HG03342 (cell line): ENCODE measurements around the gene RASSF6.
"Not testable (repeated sequence)": the region's sequence is repeated elsewhere in the genome, so short reads cannot be mapped to it uniquely, and the experiment has no call there.

Experiments used
- ATAC-seq: cut with Tn5 transposase; IDR thresholded peaks from one replicate; pipeline ENCODE4 v1.9.1; 2021; ENCODE audit warnings: mild to moderate bottlenecking, moderate library complexity; ENCODE audit not compliant: unreplicated experiment

Gene RASSF6

GRCh38 chr4:73585345-73585744, 34.9 kb downstream of the RASSF6 start:
- ATAC-seq: no peak

GRCh38 chr4:73583666-73584065, 36.6 kb downstream of the RASSF6 start:
- ATAC-seq: no peak

GRCh38 chr4:73577371-73577770, 42.9 kb downstream of the RASSF6 start:
- no peak for ATAC-seq

GRCh38 chr4:73576381-73576780, 43.9 kb downstream of the RASSF6 start:
- no peak for ATAC-seq

GRCh38 chr4:73575660-73576059, 44.6 kb downstream of the RASSF6 start:
- no peak for ATAC-seq

GRCh38 chr4:73573794-73574528, 46.3 kb downstream of the RASSF6 start:
- peak; percentile 87 for ATAC-seq

- ATAC-seq: not testable (repeated sequence)
Observed at GRCh38 chr4:73550865-73551264, 69.4 kb downstream of the RASSF6 start.

- no peak for ATAC-seq
Observed at GRCh38 chr4:73544620-73545019, 75.6 kb downstream of the RASSF6 start.

- no peak for ATAC-seq
Observed at GRCh38 chr4:73541251-73541650, 79.0 kb downstream of the RASSF6 start.

GRCh38 chr4:73540826-73541225, 79.4 kb downstream of the RASSF6 start:
- no peak for ATAC-seq

- no peak for ATAC-seq
Observed at GRCh38 chr4:73539386-73539785, 80.8 kb downstream of the RASSF6 start.

- ATAC-seq: no peak
Observed at GRCh38 chr4:73538162-73538561, 82.1 kb downstream of the RASSF6 start.

- ATAC-seq: no peak
Observed at GRCh38 chr4:73533515-73534422, 86.5 kb downstream of the RASSF6 start.

GRCh38 chr4:73528171-73528570, 92.1 kb downstream of the RASSF6 start:
- no peak for ATAC-seq

- ATAC-seq: no peak
Observed at GRCh38 chr4:73527196-73527595, 93.0 kb downstream of the RASSF6 start.

- ATAC-seq: no peak
Observed at GRCh38 chr4:73525611-73526010, 94.6 kb downstream of the RASSF6 start.

GRCh38 chr4:73523126-73523525, 97.1 kb downstream of the RASSF6 start:
- no peak for ATAC-seq
